ENCODE results near the gene NPLOC4.

DNA sequence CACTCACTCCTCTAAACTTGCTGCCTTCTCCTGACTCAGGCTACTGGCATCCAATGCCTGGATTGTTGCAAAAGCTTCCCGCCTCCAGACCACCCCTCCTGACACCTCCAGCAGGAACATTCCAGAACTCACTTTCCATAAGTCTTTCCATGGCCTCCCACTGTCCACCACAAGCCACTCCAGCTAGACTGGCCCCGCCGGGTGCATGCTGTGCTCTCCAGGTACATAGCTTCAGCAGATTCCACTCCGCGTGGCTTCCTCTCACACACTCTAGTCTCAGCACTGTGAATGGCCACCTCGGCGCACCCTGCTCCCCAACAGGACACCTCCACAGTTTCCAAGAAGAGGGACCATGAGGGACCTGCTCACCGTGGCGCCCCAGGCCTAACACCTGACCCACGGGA is 58.9 kb downstream of the NPLOC4 start:
- TF ChIP-seq CTCF (IDR thresholded peaks at IDR 0.05) (no peak), ZBTB33 (IDR thresholded peaks at IDR 0.05; ENCODE audit: borderline replicate concordance, low read depth) (no peak), JUND (IDR thresholded peaks at IDR 0.05) (no peak), POLR2AphosphoS5 (IDR thresholded peaks at IDR 0.05; ENCODE audit: low read depth, low read length) (no peak), YY1 (IDR thresholded peaks at IDR 0.05; ENCODE audit: low read depth) (no peak), EP300 (IDR thresholded peaks at IDR 0.05; ENCODE audit: borderline replicate concordance in 1 of 2, low read depth in 1 of 2, low read length in 1 of 2) (no peak), NFIC (IDR thresholded peaks at IDR 0.05; ENCODE audit: borderline replicate concordance) (no peak), GABPA (IDR thresholded peaks at IDR 0.05; ENCODE audit: low read depth) (no peak), NRF1 (IDR thresholded peaks at IDR 0.05; ENCODE audit: low read depth, low read length) (no peak), CHD2 (IDR thresholded peaks at IDR 0.05; ENCODE audit: low read length, partially characterized antibody) (no peak), RCOR1 (IDR thresholded peaks at IDR 0.05; ENCODE audit: low read length) (no peak), RXRA (IDR thresholded peaks at IDR 0.05; ENCODE audit: borderline replicate concordance, low read depth) (no peak), FOSL2 (IDR thresholded peaks at IDR 0.05; ENCODE audit: borderline replicate concordance, low read depth) (peak; percentile 22; the same call in 1 of the 2 replicates)

Data from SK-N-SH (cell line).